ENCODE results near the gene CTSF.

- TF ChIP-seq, protein P1, sequence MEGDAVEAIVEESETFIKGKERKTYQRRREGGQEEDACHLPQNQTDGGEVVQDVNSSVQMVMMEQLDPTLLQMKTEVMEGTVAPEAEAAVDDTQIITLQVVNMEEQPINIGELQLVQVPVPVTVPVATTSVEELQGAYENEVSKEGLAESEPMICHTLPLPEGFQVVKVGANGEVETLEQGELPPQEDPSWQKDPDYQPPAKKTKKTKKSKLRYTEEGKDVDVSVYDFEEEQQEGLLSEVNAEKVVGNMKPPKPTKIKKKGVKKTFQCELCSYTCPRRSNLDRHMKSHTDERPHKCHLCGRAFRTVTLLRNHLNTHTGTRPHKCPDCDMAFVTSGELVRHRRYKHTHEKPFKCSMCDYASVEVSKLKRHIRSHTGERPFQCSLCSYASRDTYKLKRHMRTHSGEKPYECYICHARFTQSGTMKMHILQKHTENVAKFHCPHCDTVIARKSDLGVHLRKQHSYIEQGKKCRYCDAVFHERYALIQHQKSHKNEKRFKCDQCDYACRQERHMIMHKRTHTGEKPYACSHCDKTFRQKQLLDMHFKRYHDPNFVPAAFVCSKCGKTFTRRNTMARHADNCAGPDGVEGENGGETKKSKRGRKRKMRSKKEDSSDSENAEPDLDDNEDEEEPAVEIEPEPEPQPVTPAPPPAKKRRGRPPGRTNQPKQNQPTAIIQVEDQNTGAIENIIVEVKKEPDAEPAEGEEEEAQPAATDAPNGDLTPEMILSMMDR (IDR thresholded peaks at IDR 0.05), result no peak
- TF ChIP-seq REST (IDR thresholded peaks at IDR 0.05; ENCODE audit: insufficient read depth in 1 of 2, low read depth in 2 of 2, low read length in 1 of 2), result no peak
- TF ChIP-seq SIN3A (IDR thresholded peaks at IDR 0.05; ENCODE audit: borderline replicate concordance, insufficient read depth, low read depth, low read length), result no peak
These were observed 17.5 kb downstream of the CTSF start for GRCh38 chr11:66550887-66551286.

Measured in Panc1 (cell line).